MM.1S (cell line): ENCODE data around the gene ZNF277.

Experiments
- CTCF ChIP-seq: fragments of 300-600 bp; sonication (generic); IDR thresholded peaks from 2 replicates; pipeline ENCODE4 v1.5.1; 2016; ENCODE audit warnings: antibody characterized with exemption, low read length, mixed read lengths
- EZH2 ChIP-seq: fragments of 300-600 bp; sonication (generic); optimal IDR thresholded peaks from 2 replicates; pipeline ENCODE3; 2017; ENCODE audit warnings: low read depth, mild to moderate bottlenecking, antibody characterized with exemption, low read length, mixed read lengths

GRCh38 chr7:112390167-112390566, 183.7 kb downstream of the ZNF277 start:
- no peak for TF ChIP-seq CTCF
- no peak for TF ChIP-seq EZH2
